IMR-90 (cell line): ENCODE data around the gene NTM. TPM values are rescaled to one million over a fixed set of nuclear protein-coding genes. Genes with fewer than 3 reads are reported as not detected.

ENCODE experiments used
- ATAC-seq: fragments of 200-7000 bp; cut with Tn5 transposase; 2 replicates; pipeline ENCODE4 v1.9.1; 2020; ENCODE audit warnings: low read depth, mild to moderate bottlenecking, moderate library complexity
- BruUV-seq: library from RNA; stranded (reverse); fragments of 400-500 nt; replicated peaks from 2 replicates; lab custom pipeline; 2021; lab: Mats Ljungman, UMichigan
- CTCF ChIA-PET: fragments of 300-600 bp; formaldehyde crosslinking; extraction: SDS; loops from one replicate; lab custom pipeline; 2021; ENCODE audit warnings: antibody characterized with exemption; lab: Yijun Ruan, JAX
- POLR2A ChIA-PET: fragments of 300-600 bp; sonication (Branson Sonifier 250); formaldehyde crosslinking; loops from one replicate; lab custom pipeline; 2022; ENCODE audit warnings: antibody characterized with exemption; ENCODE audit not compliant: unreplicated experiment; lab: Charles Lee
- DNase-seq: peaks from one replicate; pipeline ENCODE4 v3.0.0; 2013
- H2AFZ ChIP-seq: replicated peaks from 2 replicates; pipeline ENCODE3; 2013; ENCODE audit warnings: low read length, mild to moderate bottlenecking; ENCODE audit not compliant: poor library complexity
- H2AK5ac ChIP-seq: 2 replicates; pipeline ENCODE4 v1.6.1; 2013; ENCODE audit warnings: low read depth, low read length, inconsistent platforms
- H2AK9ac ChIP-seq: replicated peaks from 2 replicates; pipeline ENCODE3; 2013; ENCODE audit warnings: mild to moderate bottlenecking, low read depth, low read length, moderate library complexity; ENCODE audit not compliant: poor library complexity
- H2BK120ac ChIP-seq: 2 replicates; pipeline ENCODE4 v1.6.1; 2013; ENCODE audit warnings: low read depth, low read length, inconsistent platforms
- H2BK15ac ChIP-seq: 3 replicates; pipeline ENCODE4 v1.6.1; 2013; ENCODE audit warnings: low read depth, low read length, inconsistent platforms
- H2BK20ac ChIP-seq: 2 replicates; pipeline ENCODE4 v1.6.1; 2013; ENCODE audit warnings: low read depth, mild to moderate bottlenecking, inconsistent platforms, low read length, moderate library complexity
- H2BK5ac ChIP-seq: 2 replicates; pipeline ENCODE4 v1.6.1; 2013; ENCODE audit warnings: mild to moderate bottlenecking, low read depth, low read length, inconsistent platforms; ENCODE audit not compliant: poor library complexity, severe bottlenecking
- H3K14ac ChIP-seq: replicated peaks from 2 replicates; pipeline ENCODE4 v1.6.1; 2013; ENCODE audit warnings: low read depth, low read length, inconsistent platforms
- H3K18ac ChIP-seq: 2 replicates; pipeline ENCODE4 v1.6.1; 2013; ENCODE audit warnings: low read depth, low read length, control low read depth
- H3K23ac ChIP-seq: 2 replicates; pipeline ENCODE4 v1.6.1; 2013; ENCODE audit warnings: low read depth, low read length, inconsistent platforms
- H3K27ac ChIP-seq: 2 replicates; pipeline ENCODE4 v1.5.1; 2013; ENCODE audit warnings: mild to moderate bottlenecking, control low read depth, low read length; ENCODE audit not compliant: insufficient read depth
- H3K27me3 ChIP-seq: 2 replicates; pipeline ENCODE4 v1.6.1; 2013; ENCODE audit warnings: low read length; ENCODE audit not compliant: control insufficient read depth, insufficient read depth
- H3K36me3 ChIP-seq: 2 replicates; pipeline ENCODE4 v1.6.1; 2013; ENCODE audit warnings: low read length, mixed read lengths; ENCODE audit not compliant: control insufficient read depth, insufficient read depth
- H3K4ac ChIP-seq: 2 replicates; pipeline ENCODE4 v1.6.1; 2013; ENCODE audit warnings: low read depth, low read length, inconsistent platforms
- H3K4me1 ChIP-seq: 2 replicates; pipeline ENCODE4 v1.6.1; 2013; ENCODE audit warnings: low read length, mixed read lengths; ENCODE audit not compliant: control insufficient read depth, insufficient read depth
- H3K4me2 ChIP-seq: 2 replicates; pipeline ENCODE4 v1.6.1; 2013; ENCODE audit warnings: low read depth, mild to moderate bottlenecking, control low read depth, low read length, moderate library complexity
- H3K4me3 ChIP-seq: 2 replicates; pipeline ENCODE4 v1.5.1; 2013; ENCODE audit warnings: low read depth, mild to moderate bottlenecking, control low read depth, low read length, moderate library complexity; ENCODE audit not compliant: insufficient read depth
- H3K56ac ChIP-seq: 2 replicates; pipeline ENCODE4 v1.6.1; 2013; ENCODE audit warnings: low read length, inconsistent platforms; ENCODE audit not compliant: insufficient read depth; ENCODE audit errors: extremely low read depth
- H3K79me1 ChIP-seq, 2 experiments: 2 replicates each; pipeline ENCODE4 v1.6.1; 2013; ENCODE audit warnings: low read length in 2 of 2, inconsistent platforms in 1 of 2, low read depth in 1 of 2
- H3K9ac ChIP-seq: 2 replicates; pipeline ENCODE4 v1.6.1; 2013; ENCODE audit warnings: low read depth, low read length, control low read depth
- H3K9me1 ChIP-seq: 2 replicates; pipeline ENCODE4 v1.6.1; 2013; ENCODE audit warnings: low read length, inconsistent platforms; ENCODE audit not compliant: insufficient read depth
- H3K9me3 ChIP-seq: 2 replicates; pipeline ENCODE4 v1.6.1; 2013; ENCODE audit warnings: low read length; ENCODE audit not compliant: control insufficient read depth, insufficient read depth
- H4K20me1 ChIP-seq: 2 replicates; pipeline ENCODE4 v1.6.1; 2013; ENCODE audit warnings: low read length, inconsistent platforms; ENCODE audit not compliant: insufficient read depth
- H4K5ac ChIP-seq: 2 replicates; pipeline ENCODE4 v1.6.1; 2013; ENCODE audit warnings: mild to moderate bottlenecking, low read depth, low read length, control low read depth
- H4K8ac ChIP-seq, 2 experiments: 2 replicates each; pipeline ENCODE4 v1.6.1; 2013; ENCODE audit warnings: low read depth in 2 of 2, low read length in 2 of 2, control low read depth in 1 of 2, inconsistent platforms in 1 of 2
- H4K91ac ChIP-seq: 2 replicates; pipeline ENCODE4 v1.6.1; 2013; ENCODE audit warnings: low read depth, low read length, inconsistent platforms; ENCODE audit not compliant: insufficient read depth
- CEBPB ChIP-seq: IDR thresholded peaks from 2 replicates; pipeline ENCODE4 v1.6.1; 2012; ENCODE audit warnings: low read depth, low read length, improper control_type of control experiment
- FOS ChIP-seq: fragments of 150-350 bp; IDR thresholded peaks from 2 replicates; pipeline ENCODE4 v1.6.1; 2016; ENCODE audit warnings: low read depth, low read length
- MAFK ChIP-seq: IDR thresholded peaks from 2 replicates; pipeline ENCODE4 v1.6.1; 2012; ENCODE audit warnings: low read depth, low read length, improper control_type of control experiment
- NFE2L2 ChIP-seq: fragments of 150-350 bp; IDR thresholded peaks from 2 replicates; pipeline ENCODE4 v1.6.1; 2016; ENCODE audit warnings: low read depth, mild to moderate bottlenecking, low read length
- POLR2A ChIP-seq: IDR thresholded peaks from 2 replicates; pipeline ENCODE4 v1.6.1; 2012; ENCODE audit warnings: mild to moderate bottlenecking, low read depth, low read length
- WGBS, 2 experiments: methylation state at CpG; one replicate each; pipeline versions ENCODE4 v1.1.5 to v1.1.7; 2013; ENCODE audit warnings: missing lambda C conversion rate in 2 of 2; ENCODE audit not compliant: insufficient read length in 1 of 2; ENCODE audit errors: extremely low coverage in 2 of 2; 5-methylcytosine and 5-hydroxymethylcytosine counted together
- dilution Hi-C: fragments of 300-500 bp; cut with HindIII; formaldehyde crosslinking; loops from one replicate; pipeline ENCODE4 v1.14.3; 2018; ENCODE audit warnings: low sequenced_read_pairs; ENCODE audit not compliant: unreplicated experiment
- in situ Hi-C: fragments of 300-500 bp; cut with MboI; formaldehyde crosslinking; loops from 3 replicates; pipeline ENCODE4 v1.14.3; 2019; ENCODE audit warnings: low sequenced_read_pairs, inconsistent platforms, mixed read lengths
- intact Hi-C: fragments of 100-400 bp; cut with micrococcal nuclease; formaldehyde crosslinking; loops from 2 replicates; pipeline ENCODE4 v1.10.0; 2022
- polyA plus RNA-seq, 3 experiments: library from polyadenylated mRNA; depleted of rRNA; stranded (reverse); fragments of >200 nt; gene quantifications; 2 replicates each; pipeline ENCODE4 v1.2.3, GENCODE V29; 2012; ENCODE audit warnings: low replicate concordance in 1 of 3
- total RNA-seq: library from RNA; depleted of rRNA; stranded (reverse); fragments of >200 nt; gene quantifications from 2 replicates; pipeline ENCODE4 v1.2.3, GENCODE V29; 2012

Gene NTM
- total and polyA plus RNA-seq, 2 of the 4 experiments (the other 2 are of a cell fraction): 19.5 to 25.5 TPM

GRCh38 chr11:132052904-132053303 is 682.5 kb downstream of the NTM start:
- ATAC-seq (no peak), DNase-seq (no peak)
- CTCF ChIA-PET: no interaction called here
- H2BK15ac ChIP-seq: peak overlapping the region; percentile 27; the same call in 2 of the 3 replicates
- in situ Hi-C loops: loop anchor here (10.0 to 25.0 kb wide), 2 partner anchors 168 to 1641 kb away; no protein-coding TSS in a partner anchor
- dilution Hi-C loops: no loop called here
- peak overlapping the region; percentile 81 for H2BK20ac ChIP-seq
- H3K4me1 ChIP-seq: peaks cover 26% of the 10 kb centered on the region
- WGBS, 2 experiments: no CpG with 5 or more reads among the region's 3 CpGs
- H3K27ac ChIP-seq: no peak overlapping the region
- peak overlapping the region; percentile 93 for H2BK5ac ChIP-seq
- no peak overlapping the region for H3K56ac ChIP-seq
- peaks cover 27% of the 10 kb centered on the region for H3K9me1 ChIP-seq
- H3K14ac ChIP-seq: peak overlapping the region; percentile 87
- peak overlapping the region; percentile 67; the same call in 1 of the 2 replicates for H4K5ac ChIP-seq
- no peaks in the 10 kb centered on the region for H4K20me1 ChIP-seq
- no TSS peak for BruUV-seq
- H4K8ac ChIP-seq: peak overlapping the region; percentile 20 to 62; a peak in 2 of 4 replicates
- no peaks in the 10 kb centered on the region for H3K27me3 ChIP-seq
- no peaks in the 10 kb centered on the region for H3K9me3 ChIP-seq
- no peak overlapping the region for H3K9ac ChIP-seq
- H2AFZ ChIP-seq: no peak overlapping the region
- H2AK9ac ChIP-seq: peak overlapping the region; percentile 4
- H3K18ac ChIP-seq: peak overlapping the region; percentile 76; the same call in 1 of the 2 replicates
- H2BK120ac ChIP-seq: peak overlapping the region; percentile 84
- TF ChIP-seq MAFK (peak; percentile 43; the same call in 1 of the 2 replicates), POLR2A (no peak), NFE2L2 (peak; percentile 85), FOS (no peak), CEBPB (peak; percentile 11; the same call in 1 of the 2 replicates)
- no peak overlapping the region for H3K4me3 ChIP-seq
- H4K91ac ChIP-seq: peak overlapping the region; percentile 64
- peak overlapping the region; percentile 21; the same call in 1 of the 2 replicates for H3K23ac ChIP-seq
- POLR2A ChIA-PET: no interaction called here
- peak overlapping the region; percentile 93; the same call in 1 of the 2 replicates for H2AK5ac ChIP-seq
- peaks cover 5 to 42% of the 10 kb centered on the region in 2 experiments; a peak in 3 of 4 replicates for H3K79me1 ChIP-seq
- intact Hi-C loops: no loop called here
- peak overlapping the region; percentile 73 for H3K4ac ChIP-seq
- no peaks in the 10 kb centered on the region for H3K36me3 ChIP-seq
- H3K4me2 ChIP-seq: no peak overlapping the region
